HT-29 (cell line): ENCODE data around the gene NANP. TPM values are rescaled to one million over a fixed set of nuclear protein-coding genes. Genes with fewer than 3 reads are reported as not detected.
"Not testable (repeated sequence)": the region's sequence is repeated elsewhere in the genome, so short reads cannot be mapped to it uniquely, and the experiment has no call there.

ENCODE experiments used
- DNase-seq: peaks from one replicate; pipeline ENCODE4 v3.0.0-alpha.2; 2015; ENCODE audit warnings: low spot score
- total RNA-seq: library from RNA; depleted of rRNA; stranded (reverse); fragments of >200 nt; shearing (Covaris generic); gene quantifications from 2 replicates; pipeline ENCODE4 v1.2.3, GENCODE V29; 2014

The NANP gene
- total RNA-seq, 1 experiment from 2014 or later: 6.2 TPM

DNA sequence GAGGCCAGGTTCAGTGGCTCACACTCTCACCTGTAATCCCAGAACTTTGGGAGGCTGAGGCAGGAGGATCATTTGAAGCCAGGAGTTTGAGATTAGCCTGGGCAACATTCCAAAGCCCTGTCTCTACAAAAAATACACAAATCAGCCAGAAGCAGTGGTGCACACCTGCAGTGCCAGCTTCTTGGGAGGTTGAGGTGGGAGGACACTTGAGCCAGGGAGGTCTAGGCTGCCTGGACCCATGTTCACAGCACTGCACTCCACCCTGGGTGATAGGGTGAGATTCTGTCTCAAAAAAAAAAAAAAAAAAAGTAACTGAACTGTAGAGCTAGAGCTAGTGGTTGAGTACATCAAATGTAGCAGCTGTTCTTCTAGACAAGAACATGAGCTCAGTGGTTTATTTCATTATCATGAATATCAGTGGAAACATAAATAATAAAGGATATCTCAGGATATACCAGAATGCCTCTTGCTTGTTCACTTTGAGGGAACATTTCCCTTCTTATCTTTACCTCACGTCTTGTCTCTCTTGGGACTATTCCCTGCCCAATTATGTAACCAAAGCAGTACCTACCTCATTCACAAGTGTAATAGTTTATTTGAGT is 17.6 kb downstream of the NANP start:
- DNase-seq: no peak

GRCh38 chr20:25605148-25605547 is 18.7 kb downstream of the NANP start:
- no peak for DNase-seq

DNA sequence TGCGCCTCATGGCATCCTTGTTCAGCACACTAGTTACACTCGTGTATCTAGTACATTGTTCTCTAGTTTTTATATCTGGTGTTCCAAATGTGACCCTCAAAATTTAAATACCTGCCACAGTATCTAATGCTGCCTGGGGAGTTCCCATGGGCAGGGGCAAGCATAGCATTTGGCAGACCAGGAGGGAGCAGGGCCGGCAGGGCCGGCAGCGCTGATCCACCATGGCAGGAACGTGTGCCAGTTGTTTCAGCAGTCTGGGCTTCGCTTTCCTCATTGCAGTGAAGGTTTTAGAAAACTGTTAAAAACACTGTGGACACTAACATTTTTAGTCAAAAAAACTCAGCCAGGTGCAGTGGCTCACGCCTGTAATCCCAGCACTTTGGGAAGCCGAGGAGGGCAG is 19.2 kb downstream of the NANP start:
- DNase-seq: no peak

DNA sequence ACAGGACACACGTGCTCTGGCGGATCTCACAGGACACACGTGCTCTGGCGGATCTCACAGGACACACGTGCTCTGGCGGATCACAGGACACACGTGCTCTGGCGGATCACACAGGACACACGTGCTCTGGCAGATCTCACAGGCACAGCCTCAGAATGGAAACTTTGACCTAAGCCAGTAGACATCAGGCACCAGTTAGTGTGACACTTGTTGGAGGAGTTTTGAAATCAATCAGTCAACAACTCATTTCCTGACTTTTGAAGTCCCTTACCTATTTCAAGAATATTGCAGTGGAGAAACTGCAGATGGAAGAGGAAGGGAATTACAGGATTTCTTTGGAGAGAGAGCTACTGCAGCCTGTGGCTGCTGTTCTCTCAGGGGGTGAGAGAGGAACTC is 20.9 kb downstream of the NANP start:
- DNase-seq: not testable (repeated sequence)

GRCh38 chr20:25602191-25602913 is 21.5 kb downstream of the NANP start:
- DNase-seq: not testable (repeated sequence)

DNA sequence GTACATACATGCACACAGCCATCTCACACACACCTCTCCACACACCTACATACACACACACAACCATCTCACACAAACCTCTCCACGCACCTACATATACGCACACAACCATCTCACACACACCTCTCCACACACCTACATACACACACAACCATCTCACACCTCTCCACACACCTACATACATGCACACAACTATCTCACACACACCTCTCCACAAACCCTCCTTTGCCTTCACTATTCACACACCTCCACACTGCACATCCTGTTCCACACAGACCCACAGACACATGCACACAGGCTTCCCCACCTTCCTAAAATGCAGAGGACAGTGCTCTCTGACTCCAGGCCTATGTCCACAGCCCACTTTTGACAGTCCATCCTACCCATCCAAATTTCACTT is 22.2 kb downstream of the NANP start:
- DNase-seq: no peak

- DNase-seq: no peak
Observed at GRCh38 chr20:25600632-25601031, 23.2 kb downstream of the NANP start.

- no peak for DNase-seq
Observed at GRCh38 chr20:25592135-25592852, 31.5 kb downstream of the NANP start.

- DNase-seq: not testable (repeated sequence)
Observed at GRCh38 chr20:25590778-25591177, 33.0 kb downstream of the NANP start.

- DNase-seq: no peak
Observed at GRCh38 chr20:25588491-25588890, 35.3 kb downstream of the NANP start.

DNA sequence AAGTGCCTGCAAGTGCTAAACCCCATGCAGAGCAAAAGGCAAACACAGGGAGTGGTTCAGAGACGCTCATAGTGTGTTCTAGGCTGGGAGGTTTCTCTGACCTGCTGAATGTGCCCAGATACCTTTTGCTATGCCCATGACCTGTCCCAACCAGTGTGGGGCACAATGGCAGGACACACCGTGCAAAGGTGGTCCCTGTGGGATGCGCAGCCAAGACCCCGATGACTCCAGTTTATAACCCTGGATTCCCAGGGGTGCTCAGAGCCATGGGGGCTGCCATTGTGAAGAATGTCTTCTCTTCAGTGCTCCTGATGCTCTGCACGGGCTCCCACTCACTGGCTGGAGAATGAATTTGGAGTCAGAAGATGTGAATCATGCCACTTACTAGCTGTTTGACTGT is 36.3 kb downstream of the NANP start:
- DNase-seq: no peak

GRCh38 chr20:25586877-25587276 is 36.9 kb downstream of the NANP start:
- no peak for DNase-seq

DNA sequence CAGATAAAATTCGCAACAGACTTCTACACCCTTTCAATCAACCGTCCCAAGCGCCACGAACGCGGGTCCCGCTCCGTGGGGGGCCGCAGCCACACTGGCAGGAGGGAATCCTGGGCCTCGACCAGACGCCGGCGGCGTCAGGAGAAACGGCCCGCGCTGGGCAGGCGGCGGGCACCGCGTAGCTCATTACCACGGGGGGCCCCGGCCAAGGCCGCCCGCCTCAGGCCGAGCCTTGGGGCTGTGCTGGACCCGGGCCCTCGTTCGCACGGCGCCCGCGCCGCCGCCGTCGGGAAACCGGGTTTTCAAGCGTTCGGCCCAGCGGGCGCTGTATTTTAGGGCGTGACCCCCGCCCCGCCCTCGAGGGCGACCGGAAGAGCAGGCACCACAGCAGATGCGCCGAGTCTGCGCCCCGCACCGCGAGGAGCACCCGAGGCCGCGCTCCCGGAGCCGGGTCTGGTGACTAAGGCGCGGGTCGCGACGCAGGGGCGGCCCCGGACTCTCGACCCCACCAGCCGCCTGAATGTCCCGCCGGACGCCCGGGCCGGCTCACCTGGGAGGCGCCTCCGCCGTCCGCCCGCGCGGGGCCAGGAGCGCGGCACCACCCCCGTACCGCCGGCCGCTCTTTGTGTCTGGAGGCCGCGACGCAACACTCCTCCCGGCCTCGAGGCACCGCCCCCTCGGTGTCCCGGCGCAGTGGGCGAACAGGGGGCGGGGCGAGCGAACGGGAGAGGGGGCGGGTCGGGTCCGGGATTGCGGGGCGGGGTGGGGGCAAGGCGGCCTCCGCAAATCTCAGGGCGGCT is 38.7 kb downstream of the NANP start, which contains the start of gene NINL:
TSS of gene NINL (minus strand) at position 627 of the 800 bp plus-strand sequence. CDS start 58,944 bp downstream, outside the sequence.
- DNase-seq: no peak

- DNase-seq: not testable (repeated sequence)
Observed at GRCh38 chr20:25583607-25584006, 40.2 kb downstream of the NANP start.

- no peak for DNase-seq
Observed at GRCh38 chr20:25580711-25581110, 43.1 kb downstream of the NANP start.

- DNase-seq: no peak
Observed at GRCh38 chr20:25579081-25579770, 44.6 kb downstream of the NANP start.

DNA sequence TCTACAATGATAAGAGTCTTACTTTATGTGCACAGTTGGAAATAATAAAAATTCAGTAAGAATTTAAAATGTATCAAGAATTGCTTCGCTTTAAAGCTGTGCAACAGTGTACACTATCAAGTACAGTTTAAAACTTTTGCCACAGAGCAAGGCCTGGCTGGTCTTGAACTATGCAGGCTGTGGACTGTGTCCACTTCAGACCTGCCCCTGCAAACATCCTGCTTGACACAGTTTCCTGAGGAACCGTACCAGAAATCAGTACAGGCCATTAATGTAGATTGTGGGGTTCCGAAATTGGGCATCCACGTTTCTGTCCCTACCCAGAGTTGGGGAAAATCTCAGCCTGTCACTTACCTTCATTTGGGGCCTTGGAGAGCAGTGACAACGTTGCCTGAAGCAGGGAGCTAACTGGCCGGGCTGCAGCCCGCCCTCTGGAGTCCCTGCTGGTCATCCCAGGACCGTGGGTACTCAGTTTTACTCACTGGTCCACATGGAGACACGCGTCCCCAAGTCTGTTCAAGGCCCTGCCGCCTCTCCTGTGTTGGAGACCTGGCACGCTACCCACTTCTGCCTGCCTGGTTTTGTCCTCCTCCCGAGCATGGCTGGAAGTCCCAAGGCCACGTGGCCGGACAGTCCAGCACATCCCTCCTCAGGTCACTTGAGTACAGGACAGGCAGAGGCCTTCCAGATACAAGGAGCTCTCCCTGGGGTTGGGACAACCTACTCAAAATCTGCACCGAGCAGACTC is 46.9 kb downstream of the NANP start:
- DNase-seq: no peak

DNA sequence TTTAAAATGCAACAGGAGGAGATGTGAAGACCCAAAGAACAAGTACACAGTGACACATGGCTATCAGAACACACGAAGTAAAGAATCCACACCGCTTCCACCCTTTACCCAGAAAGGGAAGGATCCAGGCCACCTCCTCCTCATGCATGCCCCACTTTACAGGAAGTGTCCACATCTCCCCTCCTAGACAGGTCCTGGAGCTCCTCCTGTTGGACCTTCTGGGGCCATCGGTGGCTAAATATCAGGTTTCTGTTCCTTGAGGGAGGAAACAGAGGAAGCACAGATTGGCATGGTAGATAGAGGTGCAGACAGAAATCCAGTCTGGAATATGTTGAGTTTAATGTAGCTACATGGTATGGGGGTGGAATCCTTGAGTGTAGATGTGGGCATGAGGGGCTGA is 49.4 kb downstream of the NANP start:
- peak; percentile 62 for DNase-seq

DNA sequence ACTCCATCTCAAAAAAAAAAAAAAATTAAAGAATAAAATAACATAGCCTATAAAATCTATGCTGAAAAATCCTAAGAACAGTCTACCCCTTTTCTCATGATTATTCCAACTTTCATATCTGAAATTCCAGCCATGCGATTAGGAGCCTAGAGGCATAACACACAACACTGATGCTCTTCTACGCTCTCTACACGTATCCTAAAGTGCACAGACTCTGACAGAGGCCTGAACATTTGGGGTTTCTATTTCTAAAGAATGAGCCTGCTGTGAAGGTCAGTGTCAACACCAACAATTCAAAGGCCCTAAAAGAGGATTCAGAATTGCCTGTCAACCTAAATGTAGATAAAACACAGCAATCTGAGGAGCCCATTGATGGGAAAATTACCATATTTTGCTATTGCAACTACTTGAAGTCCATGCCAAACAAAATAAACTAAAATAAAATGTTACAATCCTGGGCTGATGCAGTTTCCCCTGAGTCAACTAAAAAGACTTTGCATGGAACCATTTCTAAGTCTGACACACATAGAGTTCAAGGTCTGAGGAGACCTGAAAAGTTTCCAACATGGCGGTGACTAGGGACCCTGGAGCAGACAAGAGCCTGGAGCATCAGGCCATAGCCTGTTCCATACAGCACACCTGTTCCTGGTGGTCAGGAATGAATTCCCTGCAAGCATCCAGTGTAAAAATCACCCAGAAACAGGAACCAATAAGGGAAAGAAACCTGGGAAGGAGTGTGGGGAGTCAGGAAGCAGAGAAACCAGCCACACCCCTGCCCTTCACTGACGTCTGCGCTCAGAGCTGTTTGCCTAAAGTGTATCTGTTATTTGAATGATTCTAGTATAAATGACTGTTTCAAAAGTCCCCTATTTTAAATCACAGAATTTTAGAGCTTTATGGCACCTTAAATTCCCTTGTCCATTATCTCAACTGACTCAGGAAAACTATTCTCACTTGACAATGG is 50.2 kb downstream of the NANP start:
- DNase-seq: no peak
